Activated naive CD4-positive, alpha-beta T cell treated with anti-CD3 and anti-CD28 coated beads, Interleukin-2, amount 50 U/mL, for 24 hours (primary cell): ENCODE results near the gene PGLYRP4.

ENCODE experiments used
- H3K27ac Mint-ChIP-seq: one replicate; pipeline ENCODE4 v1.8.0; 2021; ENCODE audit warnings: mild to moderate bottlenecking, mixed read lengths
- H3K27me3 Mint-ChIP-seq: one replicate; pipeline ENCODE4 v1.8.0; 2021; ENCODE audit warnings: mixed read lengths
- H3K36me3 Mint-ChIP-seq: one replicate; pipeline ENCODE4 v1.8.0; 2021; ENCODE audit warnings: mixed read lengths
- H3K4me1 Mint-ChIP-seq: one replicate; pipeline ENCODE4 v1.8.0; 2021; ENCODE audit warnings: mixed read lengths
- H3K4me3 Mint-ChIP-seq: one replicate; pipeline ENCODE4 v1.8.0; 2021; ENCODE audit warnings: mild to moderate bottlenecking, mixed read lengths
- H3K9me3 Mint-ChIP-seq: one replicate; pipeline ENCODE4 v1.8.0; 2021; ENCODE audit warnings: mixed read lengths

PGLYRP4 gene

DNA sequence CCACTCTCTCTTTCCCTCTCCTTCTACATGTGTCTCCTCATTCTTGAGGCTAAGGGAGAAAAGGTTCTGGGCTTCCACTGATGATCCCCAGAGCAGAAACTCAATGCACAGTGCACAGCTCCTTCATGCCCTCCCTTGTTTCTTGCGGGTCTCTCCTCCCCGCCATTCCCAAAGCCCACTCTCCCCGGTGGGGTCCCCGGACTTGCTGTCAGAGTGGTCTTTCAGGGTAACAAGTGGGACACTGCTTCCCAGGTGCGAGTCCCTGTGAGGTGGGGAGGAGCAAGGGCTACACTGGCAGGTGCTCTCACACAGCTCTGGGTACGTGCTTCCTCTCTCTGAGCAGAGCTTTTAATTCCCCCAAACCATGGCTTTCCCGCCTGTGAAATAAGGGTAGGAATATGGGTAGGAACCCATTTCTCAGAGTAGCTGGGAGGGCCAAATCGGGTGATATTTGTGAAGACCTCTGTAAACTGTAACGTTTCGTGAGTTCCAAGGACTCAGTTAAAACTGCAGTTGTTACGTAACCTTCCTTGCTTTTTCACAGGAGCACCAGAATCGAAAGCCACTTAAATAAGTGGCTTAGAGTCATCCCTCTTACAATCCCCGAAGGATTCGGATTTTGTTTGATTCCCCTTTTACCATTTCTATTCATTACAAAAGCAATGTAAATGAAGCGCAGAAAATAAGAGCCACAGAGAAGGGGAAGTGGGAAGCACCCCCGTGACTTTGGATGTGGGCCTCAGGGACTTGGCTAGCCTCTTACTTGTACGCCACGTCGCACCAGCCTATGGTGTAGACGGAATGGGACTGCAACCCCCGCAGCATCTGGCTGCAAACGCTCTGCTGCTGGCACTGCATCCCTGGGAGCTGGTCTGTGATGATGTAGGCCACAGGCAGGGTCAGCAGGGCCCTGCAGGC, 42.1 kb downstream of the PGLYRP4 start:
- no peaks in the 10 kb centered on the region for H3K9me3 Mint-ChIP-seq
- H3K4me3 Mint-ChIP-seq, result no peak overlapping the region
- no peak overlapping the region for H3K27ac Mint-ChIP-seq

DNA sequence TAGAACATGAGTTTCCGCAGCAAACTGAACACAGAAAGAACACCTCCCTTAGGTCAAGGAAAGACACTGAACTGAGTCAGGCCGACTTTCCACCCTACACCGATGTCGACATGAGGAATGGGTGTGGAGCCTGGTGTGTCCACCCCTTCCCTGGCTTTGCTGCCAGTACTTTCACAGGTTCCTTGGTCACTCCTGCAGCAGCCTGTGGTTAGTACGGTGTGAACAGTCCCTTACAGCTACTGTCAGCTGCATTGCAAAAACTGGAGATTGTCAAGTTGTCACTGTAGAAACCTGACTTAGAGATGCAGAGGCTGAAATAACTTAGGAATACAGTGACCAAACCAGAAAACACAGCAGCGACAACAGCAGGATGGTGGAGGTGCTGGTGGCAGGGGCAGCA, 43.0 kb downstream of the PGLYRP4 start:
- H3K9me3 Mint-ChIP-seq, result no peaks in the 10 kb centered on the region
- no peak overlapping the region for H3K27ac Mint-ChIP-seq
- no peaks in the 10 kb centered on the region for H3K4me1 Mint-ChIP-seq
- H3K4me3 Mint-ChIP-seq, result no peak overlapping the region
- H3K36me3 Mint-ChIP-seq, result no peaks in the 10 kb centered on the region
- peaks cover 3% of the 10 kb centered on the region for H3K27me3 Mint-ChIP-seq

More for the DNA sequence above, 42.1 kb downstream of the PGLYRP4 start:
- Mint-ChIP-seq H3K36me3 (no peaks in the 10 kb centered on the region), H3K4me1 (no peaks in the 10 kb centered on the region), H3K27me3 (peaks cover 3% of the 10 kb centered on the region)

DNA sequence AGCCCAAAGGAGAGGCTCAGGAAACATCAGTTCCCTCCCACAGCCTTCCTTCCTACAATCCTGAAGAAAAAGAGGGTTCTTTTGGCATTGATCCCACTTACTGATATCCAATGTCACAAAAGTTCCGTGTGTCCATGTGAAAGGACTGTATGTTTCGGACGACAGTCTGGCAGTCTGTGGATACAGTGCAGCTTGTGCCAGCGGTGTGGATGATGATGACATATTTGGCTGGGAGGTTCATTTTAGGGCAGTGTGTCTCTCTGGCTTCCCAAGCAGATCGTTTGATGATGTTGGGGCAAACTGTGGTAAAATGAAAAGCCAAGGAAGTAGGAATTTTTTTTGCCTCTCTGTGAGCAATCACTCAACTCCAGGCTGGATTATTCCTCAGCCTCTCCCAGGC, 46.3 kb downstream of the PGLYRP4 start:
- H3K4me1 Mint-ChIP-seq, result no peaks in the 10 kb centered on the region
- H3K27ac Mint-ChIP-seq, result no peak overlapping the region
- peaks cover 2% of the 10 kb centered on the region for H3K27me3 Mint-ChIP-seq
- H3K4me3 Mint-ChIP-seq, result no peak overlapping the region
- H3K36me3 Mint-ChIP-seq, result no peaks in the 10 kb centered on the region
- no peaks in the 10 kb centered on the region for H3K9me3 Mint-ChIP-seq

DNA sequence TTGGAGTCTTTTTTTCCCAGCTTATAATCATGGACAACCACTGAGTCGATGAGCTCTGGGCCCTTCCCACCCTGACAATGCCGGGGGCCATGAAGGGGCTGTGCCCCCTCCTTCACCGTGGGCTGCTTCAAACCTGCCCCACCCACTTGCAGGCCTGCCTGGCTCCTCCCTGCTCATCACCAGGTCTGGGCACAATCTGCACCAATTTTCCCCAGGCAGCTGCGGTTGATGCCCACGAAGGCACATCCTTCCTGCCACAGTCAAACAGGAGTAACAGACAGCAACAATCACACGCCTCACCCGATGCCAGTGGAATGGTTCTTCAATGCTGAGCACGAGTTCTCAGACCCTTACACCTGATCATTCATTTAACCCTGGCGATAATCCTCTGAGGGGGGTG, 54.8 kb downstream of the PGLYRP4 start:
- no peaks in the 10 kb centered on the region for H3K36me3 Mint-ChIP-seq
- H3K4me3 Mint-ChIP-seq, result no peak overlapping the region
- peaks cover 8% of the 10 kb centered on the region for H3K27me3 Mint-ChIP-seq
- no peaks in the 10 kb centered on the region for H3K9me3 Mint-ChIP-seq
- peaks cover 15% of the 10 kb centered on the region for H3K4me1 Mint-ChIP-seq
- no peak overlapping the region for H3K27ac Mint-ChIP-seq

DNA sequence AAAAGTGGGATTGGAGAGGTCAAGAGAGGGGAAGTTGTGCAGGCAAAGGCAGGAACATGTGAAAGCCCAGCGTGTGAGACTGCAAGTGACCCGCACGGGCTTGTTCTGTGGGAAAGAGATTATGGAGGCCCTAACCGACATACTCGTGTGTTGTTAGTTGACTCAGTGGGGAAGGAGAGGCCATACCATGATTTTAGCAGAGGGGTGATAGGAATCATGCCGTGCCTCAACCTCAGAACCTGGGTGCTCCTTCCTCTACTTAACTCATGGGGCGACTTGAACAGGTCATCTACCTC, 55.2 kb downstream of the PGLYRP4 start:
- peaks cover 8% of the 10 kb centered on the region for H3K27me3 Mint-ChIP-seq
- H3K4me1 Mint-ChIP-seq, result peaks cover 15% of the 10 kb centered on the region
- no peak overlapping the region for H3K27ac Mint-ChIP-seq
- H3K4me3 Mint-ChIP-seq, result no peak overlapping the region
- H3K9me3 Mint-ChIP-seq, result no peaks in the 10 kb centered on the region
- no peaks in the 10 kb centered on the region for H3K36me3 Mint-ChIP-seq

DNA sequence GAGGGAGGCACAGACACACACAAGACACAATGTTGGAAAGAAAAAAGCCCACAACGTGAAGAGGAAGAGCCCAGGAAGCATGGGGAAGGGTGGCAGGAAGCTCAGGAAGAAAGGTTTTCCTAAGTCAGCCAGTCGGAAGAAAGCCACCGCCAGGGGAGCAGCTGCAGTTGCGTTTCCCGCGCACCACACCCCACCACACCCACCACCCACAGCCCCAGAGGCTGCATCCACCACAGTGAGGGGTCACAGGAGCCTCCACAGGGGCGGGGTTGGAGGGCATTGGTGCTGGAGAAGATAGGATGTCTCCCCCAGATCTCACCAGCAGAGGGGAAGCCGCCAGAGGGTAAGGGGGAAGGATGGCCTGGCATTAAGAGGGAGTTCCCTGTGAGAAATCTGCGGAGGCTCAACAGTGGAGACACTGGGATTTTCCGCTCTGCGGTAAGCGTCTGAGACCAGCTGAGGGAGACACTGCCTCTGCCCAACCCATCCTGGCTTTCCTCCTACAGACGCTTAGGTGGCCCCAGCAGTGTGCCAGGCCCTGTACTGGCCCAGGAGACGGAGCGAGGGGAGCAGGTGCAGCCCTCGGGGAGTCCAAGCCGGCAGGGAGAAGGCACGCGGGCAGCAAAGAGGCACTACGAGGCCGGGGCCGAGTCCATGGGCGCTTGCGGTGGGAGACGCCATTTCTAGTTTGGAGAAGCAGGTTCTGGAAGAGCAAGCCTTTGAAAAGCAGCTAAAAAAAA, 55.7 kb downstream of the PGLYRP4 start:
- Mint-ChIP-seq H3K27ac (no peak overlapping the region), H3K9me3 (no peaks in the 10 kb centered on the region), H3K4me1 (peaks cover 15% of the 10 kb centered on the region), H3K27me3 (peaks cover 8% of the 10 kb centered on the region), H3K36me3 (no peaks in the 10 kb centered on the region), H3K4me3 (no peak overlapping the region)

DNA sequence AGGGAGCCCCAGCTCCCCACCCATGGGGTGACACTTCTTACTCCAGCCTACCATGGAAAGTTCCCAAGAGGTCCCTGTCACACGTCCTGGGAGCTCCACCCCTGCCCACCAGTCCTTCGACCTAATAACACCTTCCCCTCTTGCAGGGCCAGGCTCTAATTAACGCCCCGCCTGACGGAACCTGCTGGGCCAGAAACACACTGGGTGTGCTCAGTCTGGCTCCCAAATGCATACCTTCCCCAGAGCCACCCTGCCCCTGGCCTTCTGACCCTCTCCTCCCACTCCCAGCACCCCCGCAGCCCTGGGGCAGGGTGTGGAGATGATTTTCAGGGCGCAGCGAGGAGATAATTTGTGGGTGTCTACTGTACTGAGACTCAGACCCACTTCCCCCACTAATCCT, 56.5 kb downstream of the PGLYRP4 start:
- H3K27ac Mint-ChIP-seq, result no peak overlapping the region
- no peaks in the 10 kb centered on the region for H3K36me3 Mint-ChIP-seq
- H3K27me3 Mint-ChIP-seq, result peaks cover 8% of the 10 kb centered on the region
- H3K4me3 Mint-ChIP-seq, result no peak overlapping the region
- peaks cover 15% of the 10 kb centered on the region for H3K4me1 Mint-ChIP-seq
- H3K9me3 Mint-ChIP-seq, result no peaks in the 10 kb centered on the region

DNA sequence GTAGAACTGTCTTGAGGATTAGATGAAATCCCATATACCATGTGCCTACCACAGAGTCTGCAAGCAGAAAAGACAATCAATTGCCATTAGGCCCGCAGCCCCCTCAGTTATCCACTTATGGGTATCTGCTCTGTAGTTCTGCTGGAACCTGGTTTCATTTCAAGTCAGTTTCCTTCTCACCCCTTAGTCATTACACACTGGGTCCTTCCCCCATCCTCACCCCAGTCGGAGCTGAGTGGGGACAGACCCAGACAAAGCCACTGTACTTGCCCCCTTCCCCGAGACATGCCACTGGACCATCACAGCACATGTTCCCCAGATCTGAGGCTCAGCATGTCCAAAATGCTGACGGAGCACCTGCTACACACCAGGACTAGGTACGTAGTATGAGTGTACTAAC, 57.1 kb downstream of the PGLYRP4 start:
- Mint-ChIP-seq H3K27ac (no peak overlapping the region), H3K9me3 (no peaks in the 10 kb centered on the region), H3K4me3 (no peak overlapping the region), H3K27me3 (peaks cover 8% of the 10 kb centered on the region), H3K36me3 (no peaks in the 10 kb centered on the region), H3K4me1 (peaks cover 15% of the 10 kb centered on the region)

DNA sequence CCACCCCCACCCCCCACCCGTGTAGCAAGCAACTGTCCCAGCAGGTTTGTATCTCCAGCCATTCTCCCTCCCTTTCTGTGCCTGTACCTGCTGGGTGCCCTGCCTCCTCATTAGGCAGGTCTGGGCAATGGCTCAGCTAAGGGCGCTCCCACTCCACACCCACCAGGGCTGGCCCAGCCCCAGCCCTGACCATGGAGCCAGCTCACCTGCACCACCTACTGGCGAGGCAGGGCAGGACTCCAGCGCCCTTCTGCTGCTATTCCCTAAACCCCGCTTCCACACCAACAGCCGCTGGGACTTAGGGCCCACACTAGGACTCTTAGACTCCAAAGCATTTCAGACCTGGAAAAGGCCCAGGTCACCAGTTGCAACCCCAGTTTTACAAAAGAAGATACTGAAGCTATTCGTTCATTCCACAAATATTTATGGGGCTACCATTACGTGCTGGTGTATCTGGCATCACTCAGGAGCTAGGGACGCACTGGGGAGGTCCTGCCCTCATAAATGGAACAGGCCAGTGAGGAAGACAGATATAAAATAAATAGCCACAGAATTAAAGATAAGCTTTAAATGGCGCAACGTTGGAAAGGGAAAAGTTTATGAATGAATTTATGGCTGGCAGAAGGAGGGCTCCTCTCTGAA, 59.9 kb downstream of the PGLYRP4 start:
- H3K27ac Mint-ChIP-seq, result no peak overlapping the region
- peaks cover 10% of the 10 kb centered on the region for H3K27me3 Mint-ChIP-seq
- H3K4me1 Mint-ChIP-seq, result peaks cover 11% of the 10 kb centered on the region
- no peaks in the 10 kb centered on the region for H3K9me3 Mint-ChIP-seq
- H3K4me3 Mint-ChIP-seq, result no peak overlapping the region
- no peaks in the 10 kb centered on the region for H3K36me3 Mint-ChIP-seq
